ES-I3 (cell line): ENCODE results near the gene DNAH14.
"Not testable (repeated sequence)": the region's sequence is repeated elsewhere in the genome, so short reads cannot be mapped to it uniquely, and the experiment has no call there.

Source experiments
- H3K36me3 ChIP-seq: 2 replicates; pipeline ENCODE4 v1.6.1; 2013; ENCODE audit warnings: mild to moderate bottlenecking, low read length, control low read depth, moderate library complexity; ENCODE audit not compliant: insufficient read depth
- H3K4me1 ChIP-seq: 2 replicates; pipeline ENCODE4 v1.6.1; 2013; ENCODE audit warnings: mild to moderate bottlenecking, control low read depth, low read length; ENCODE audit not compliant: insufficient read depth
- H3K9ac ChIP-seq: 2 replicates; pipeline ENCODE4 v1.6.1; 2013; ENCODE audit warnings: low read depth, mild to moderate bottlenecking, low read length, moderate library complexity
- H3K9me3 ChIP-seq: 2 replicates; pipeline ENCODE4 v1.6.1; 2013; ENCODE audit warnings: mild to moderate bottlenecking, low read length, moderate library complexity; ENCODE audit not compliant: control insufficient read depth, insufficient read depth

Gene DNAH14

DNA sequence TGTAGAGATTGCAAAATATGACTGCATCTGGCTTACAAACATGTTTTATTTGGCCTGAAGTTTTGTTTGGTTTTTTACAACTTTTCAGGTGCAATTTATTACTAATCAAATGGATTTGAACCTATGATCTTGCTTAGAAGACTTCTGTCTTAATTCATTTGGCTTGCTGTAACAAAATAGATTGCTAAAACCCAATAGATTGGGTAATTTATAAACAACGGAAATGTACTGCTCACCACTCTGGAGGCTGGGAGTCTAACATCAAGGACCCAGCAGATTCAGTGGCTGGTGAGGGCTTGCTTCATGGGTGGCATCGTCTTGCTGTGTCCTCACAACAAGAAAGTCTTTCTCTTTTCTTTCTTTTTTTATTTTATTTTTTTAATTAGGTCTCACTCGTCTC, 425.4 kb downstream of the DNAH14 start:
- no peaks in the 10 kb centered on the region for H3K4me1 ChIP-seq
- H3K9ac ChIP-seq: no peak overlapping the region
- H3K9me3 ChIP-seq: no peaks in the 10 kb centered on the region
- H3K36me3 ChIP-seq: no peaks in the 10 kb centered on the region

DNA sequence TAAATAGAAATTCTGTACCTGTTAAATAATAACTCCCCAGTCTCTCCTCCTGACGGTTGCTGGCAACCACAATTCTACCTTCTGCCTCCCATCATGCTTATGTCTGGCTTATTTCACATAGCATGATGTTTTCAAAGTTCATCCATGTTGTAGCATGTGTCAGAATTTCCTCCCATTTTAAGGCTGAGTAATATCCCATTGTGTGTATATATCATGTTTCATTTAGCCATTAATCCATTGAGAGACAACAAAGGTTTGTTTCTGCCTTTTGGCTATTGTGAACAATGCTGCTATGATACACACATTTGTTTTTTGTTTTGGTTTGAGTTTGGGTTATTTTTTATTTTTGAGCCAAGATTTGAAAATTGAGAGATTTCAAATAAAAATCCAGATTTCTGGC, 426.4 kb downstream of the DNAH14 start:
- H3K9me3 ChIP-seq: no peaks in the 10 kb centered on the region
- no peaks in the 10 kb centered on the region for H3K36me3 ChIP-seq
- no peaks in the 10 kb centered on the region for H3K4me1 ChIP-seq
- H3K9ac ChIP-seq: no peak overlapping the region

DNA sequence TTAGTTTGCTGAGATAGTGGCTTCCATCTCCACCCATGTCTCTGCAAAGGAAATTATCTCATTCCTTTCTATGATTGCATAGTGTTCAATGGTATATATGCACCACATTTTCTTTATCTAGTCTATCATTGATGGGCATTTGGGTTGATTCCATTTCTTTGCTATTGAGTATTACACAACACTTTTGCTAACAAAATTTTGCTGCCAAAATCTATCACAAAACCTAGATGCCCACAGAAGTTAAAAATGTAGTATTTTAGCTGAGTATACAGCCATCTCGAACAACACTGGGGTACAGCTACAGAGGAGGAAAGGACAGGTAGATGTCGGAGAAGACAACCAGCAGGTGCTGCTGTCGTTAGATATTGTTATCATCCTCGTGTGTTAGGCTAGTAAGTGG, 430.6 kb downstream of the DNAH14 start:
- Histone ChIP-seq H3K36me3 (no peaks in the 10 kb centered on the region), H3K9me3 (no peaks in the 10 kb centered on the region), H3K9ac (no peak overlapping the region)

GRCh38 chr1:225361176-225361575, 431.7 kb downstream of the DNAH14 start:
- H3K4me1 ChIP-seq: no peaks in the 10 kb centered on the region
- H3K36me3 ChIP-seq: no peaks in the 10 kb centered on the region
- H3K9me3 ChIP-seq: no peaks in the 10 kb centered on the region
- no peak overlapping the region for H3K9ac ChIP-seq

More for the DNA sequence above, 430.6 kb downstream of the DNAH14 start:
- no peaks in the 10 kb centered on the region for H3K4me1 ChIP-seq

GRCh38 chr1:225362805-225363204, 433.3 kb downstream of the DNAH14 start:
- no peaks in the 10 kb centered on the region for H3K9me3 ChIP-seq
- H3K36me3 ChIP-seq: no peaks in the 10 kb centered on the region
- no peak overlapping the region for H3K9ac ChIP-seq
- no peaks in the 10 kb centered on the region for H3K4me1 ChIP-seq

GRCh38 chr1:225364439-225364838, 435.0 kb downstream of the DNAH14 start:
- Histone ChIP-seq H3K4me1 (no peaks in the 10 kb centered on the region), H3K9me3 (no peaks in the 10 kb centered on the region), H3K36me3 (no peaks in the 10 kb centered on the region), H3K9ac (no peak overlapping the region)

DNA sequence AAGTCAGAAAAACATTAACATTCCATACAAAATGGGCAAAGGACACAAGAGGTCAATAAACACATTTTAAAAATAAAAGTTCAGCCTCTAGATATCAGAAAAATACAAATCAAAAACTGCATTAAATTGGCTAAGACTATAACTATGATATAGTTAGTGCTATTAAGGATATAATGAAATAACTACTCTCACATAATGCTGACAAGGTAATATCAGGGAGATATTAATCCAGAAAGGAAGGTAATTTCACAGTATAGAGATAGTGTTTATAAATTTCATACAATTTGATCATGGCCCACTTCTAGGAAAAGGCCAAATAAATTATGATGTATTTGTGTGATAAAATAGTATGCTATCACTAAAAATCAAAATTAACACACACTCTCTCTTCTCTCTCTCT, 436.5 kb downstream of the DNAH14 start:
- Histone ChIP-seq H3K36me3 (no peaks in the 10 kb centered on the region), H3K9me3 (no peaks in the 10 kb centered on the region), H3K9ac (no peak overlapping the region), H3K4me1 (no peaks in the 10 kb centered on the region)

DNA sequence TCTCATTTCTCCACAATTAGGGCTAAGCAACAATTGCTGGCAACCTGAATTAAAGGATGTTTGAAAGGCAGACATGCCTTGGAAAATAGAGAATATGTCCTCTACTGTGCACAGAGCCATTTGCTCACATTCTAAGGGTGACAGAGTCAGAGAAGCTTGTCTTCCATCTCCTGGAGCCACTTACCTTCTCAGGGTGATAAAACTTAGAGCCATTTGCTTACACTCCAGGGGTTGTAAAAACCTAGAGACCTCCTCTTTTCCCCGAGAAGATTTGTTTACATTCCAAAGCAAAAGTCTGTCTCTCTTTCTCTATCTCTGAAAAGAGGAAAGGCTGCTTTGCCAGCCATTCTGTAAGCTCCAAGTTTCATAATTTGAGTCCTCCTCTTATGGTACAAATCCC, 437.1 kb downstream of the DNAH14 start:
- Histone ChIP-seq H3K9ac (no peak overlapping the region), H3K4me1 (no peaks in the 10 kb centered on the region), H3K9me3 (no peaks in the 10 kb centered on the region), H3K36me3 (no peaks in the 10 kb centered on the region)

DNA sequence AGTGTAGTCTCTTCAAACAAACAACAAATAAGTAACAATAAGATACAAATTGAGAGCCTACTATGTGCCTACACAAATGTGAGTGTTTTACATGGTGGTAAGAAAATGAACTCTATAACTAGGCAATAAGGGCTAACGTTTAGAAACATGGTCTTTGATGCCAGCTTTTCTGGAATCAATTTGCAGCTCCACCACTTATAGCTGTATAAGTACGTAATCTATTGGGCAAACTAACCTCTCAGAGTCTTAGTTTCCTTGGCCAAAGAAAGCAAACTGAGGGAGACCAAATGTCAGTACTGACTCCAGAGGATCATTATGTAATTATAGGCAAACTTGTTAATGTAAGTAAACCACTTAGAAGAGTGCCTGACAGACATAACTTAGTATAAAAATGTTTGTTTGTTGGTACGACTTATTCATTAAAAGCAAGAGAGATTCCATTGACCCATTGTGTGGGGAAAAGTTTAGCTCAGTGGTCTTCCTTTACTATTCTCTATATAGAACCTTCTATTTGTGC, 438.6 kb downstream of the DNAH14 start:
- Histone ChIP-seq H3K36me3 (no peaks in the 10 kb centered on the region), H3K9me3 (no peaks in the 10 kb centered on the region), H3K4me1 (no peaks in the 10 kb centered on the region), H3K9ac (no peak overlapping the region)

DNA sequence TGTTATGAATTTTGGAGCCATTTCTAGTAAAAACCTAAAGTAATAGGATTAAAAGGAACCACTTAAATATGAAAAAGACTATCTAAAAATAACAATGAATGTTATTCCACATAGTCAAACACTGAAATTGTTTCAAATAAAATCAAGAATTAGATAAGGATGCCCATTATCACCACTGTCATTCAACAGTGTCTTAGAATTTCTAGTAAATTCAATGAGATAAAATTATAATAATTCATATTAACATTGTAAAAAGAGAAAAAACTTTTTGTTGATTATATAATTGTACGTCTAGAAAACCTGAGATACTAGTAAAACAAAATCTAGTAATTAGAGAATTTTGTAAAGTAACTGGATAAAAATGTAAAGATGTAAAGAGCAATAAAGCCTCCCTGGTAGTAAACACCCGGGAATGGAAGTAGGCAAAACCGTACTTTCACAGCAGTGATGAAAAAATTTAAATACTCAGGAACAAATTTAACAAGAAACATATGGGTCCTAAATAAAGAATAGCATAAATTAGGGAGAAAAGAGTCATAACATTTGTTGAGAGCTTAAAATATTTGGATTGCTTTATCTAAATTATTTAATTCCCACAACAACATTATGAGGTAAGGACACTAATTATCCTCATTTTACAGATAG, 442.0 kb downstream of the DNAH14 start:
- no peaks in the 10 kb centered on the region for H3K4me1 ChIP-seq
- H3K36me3 ChIP-seq: no peaks in the 10 kb centered on the region
- no peaks in the 10 kb centered on the region for H3K9me3 ChIP-seq
- H3K9ac ChIP-seq: no peak overlapping the region

GRCh38 chr1:225373155-225373554, 443.7 kb downstream of the DNAH14 start:
- Histone ChIP-seq H3K36me3 (no peaks in the 10 kb centered on the region), H3K9ac (no peak overlapping the region), H3K9me3 (no peaks in the 10 kb centered on the region), H3K4me1 (peaks cover 3% of the 10 kb centered on the region; the same call in 1 of the 2 replicates)

- no peaks in the 10 kb centered on the region for H3K36me3 ChIP-seq
- no peaks in the 10 kb centered on the region for H3K9me3 ChIP-seq
- H3K4me1 ChIP-seq: peaks cover 6% of the 10 kb centered on the region
- H3K9ac ChIP-seq: no peak overlapping the region
Measured at GRCh38 chr1:225374996-225375395, 445.5 kb downstream of the DNAH14 start.

DNA sequence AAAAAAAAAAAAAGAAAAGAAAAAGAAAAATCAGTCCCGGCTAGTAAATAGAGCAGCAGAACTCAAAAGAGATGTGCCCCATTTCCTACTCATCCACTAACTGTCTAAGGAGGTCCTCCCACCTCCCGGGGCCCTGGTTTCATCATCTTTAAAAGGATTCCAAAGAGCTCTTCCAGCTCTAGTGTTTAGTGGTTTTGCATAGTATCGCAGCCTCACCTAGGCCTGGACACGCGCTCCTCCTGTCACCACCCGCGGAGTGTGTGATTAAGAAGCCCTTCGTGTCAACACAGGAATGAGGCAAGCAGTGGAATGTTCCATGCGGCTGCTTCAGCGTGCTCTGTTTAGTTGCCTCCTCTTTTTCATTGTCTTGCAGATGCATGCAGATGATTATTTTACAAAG, 449.4 kb downstream of the DNAH14 start:
- Histone ChIP-seq H3K9ac (no peak overlapping the region), H3K36me3 (no peaks in the 10 kb centered on the region), H3K4me1 (peaks cover 6% of the 10 kb centered on the region), H3K9me3 (no peaks in the 10 kb centered on the region)

DNA sequence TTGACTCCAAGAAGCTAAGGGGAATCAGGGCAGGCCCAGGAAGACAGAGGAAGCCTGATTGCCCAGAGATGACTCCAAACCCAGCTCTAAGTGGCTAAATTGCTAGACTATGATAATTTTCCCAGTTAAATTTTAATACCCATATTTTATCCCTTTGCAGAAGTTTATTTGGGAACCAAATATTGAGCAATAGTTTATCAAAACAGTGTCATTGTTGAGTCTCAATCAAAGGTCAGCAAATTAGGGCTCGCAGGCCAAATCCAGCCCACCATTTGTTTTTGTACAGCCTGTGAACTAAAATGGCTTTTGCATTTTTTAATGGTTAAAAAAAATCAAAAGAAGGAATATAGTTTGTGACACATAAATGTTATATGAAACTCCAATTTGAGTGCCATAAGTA, 451.2 kb downstream of the DNAH14 start:
- Histone ChIP-seq H3K9ac (no peak overlapping the region), H3K36me3 (no peaks in the 10 kb centered on the region), H3K9me3 (no peaks in the 10 kb centered on the region), H3K4me1 (peaks cover 6% of the 10 kb centered on the region)

GRCh38 chr1:225386860-225387259, 457.4 kb downstream of the DNAH14 start:
- not testable (repeated sequence) for H3K9ac ChIP-seq, H3K4me1 ChIP-seq, H3K9me3 ChIP-seq, H3K36me3 ChIP-seq
